SK-N-SH (cell line): Measurements from ENCODE around the gene SEMA4D. TPM values are rescaled to one million over a fixed set of nuclear protein-coding genes. Genes with fewer than 3 reads are reported as not detected.

Source experiments
- CTCF ChIA-PET: fragments of 300-600, 350-600 bp; formaldehyde crosslinking; extraction: SDS; loops from one replicate; lab custom pipeline; 2021; lab: Yijun Ruan, JAX
- POLR2A ChIA-PET: fragments of 350-600 bp; sonication (Branson Sonifier 250); formaldehyde crosslinking; extraction: SDS; loops from one replicate; lab custom pipeline; 2020; ENCODE audit warnings: antibody characterized with exemption, inconsistent platforms; lab: Yijun Ruan, JAX
- DNase-seq: peaks from one replicate; pipeline ENCODE4 v3.0.0; 2012
- H2AFZ ChIP-seq: fragments of 200-600 bp; sonication (generic); 2 replicates; pipeline ENCODE4 v1.8.1; 2016; ENCODE audit warnings: antibody characterized with exemption, mild to moderate bottlenecking, low read depth
- H3F3A ChIP-seq: fragments of 200-600 bp; sonication (generic); replicated peaks from 2 replicates; pipeline ENCODE3; 2016; ENCODE audit warnings: antibody characterized with exemption, mild to moderate bottlenecking; ENCODE audit not compliant: insufficient read depth
- H3K27ac ChIP-seq, 2 experiments: fragments of 200-500 bp in 1 of 2; fragments of 200-600 bp in 1 of 2; sonication (Bioruptor generic) in 1 of 2; sonication (generic), shearing (Covaris generic) in 1 of 2; 2 replicates each; pipeline versions ENCODE4 v1.5.1 to v1.6.1; 2014 to 2016; ENCODE audit warnings: low read depth in 2 of 2, inconsistent platforms in 1 of 2, low read length in 1 of 2, mild to moderate bottlenecking in 1 of 2, mixed read lengths in 1 of 2
- H3K27me3 ChIP-seq: fragments of 200-600 bp; sonication (generic), shearing (Covaris generic); 2 replicates; pipeline ENCODE4 v1.6.1; 2016; ENCODE audit warnings: mixed run types; ENCODE audit not compliant: insufficient read depth
- H3K36me3 ChIP-seq, 2 experiments: fragments of 200-500 bp in 1 of 2; fragments of 200-600 bp in 1 of 2; sonication (Bioruptor generic) in 1 of 2; sonication (generic) in 1 of 2; replicated peaks in 1 of 2; 2 replicates each; pipeline versions ENCODE3 to v1.5.1; 2014 to 2016; ENCODE audit warnings: low read length in 1 of 2, mild to moderate bottlenecking in 1 of 2; ENCODE audit not compliant: insufficient read depth in 2 of 2, control insufficient read depth in 1 of 2
- H3K4me1 ChIP-seq, 2 experiments: fragments of 200-500 bp in 1 of 2; fragments of 200-600 bp in 1 of 2; sonication (Bioruptor generic) in 1 of 2; sonication (generic), shearing (Covaris generic) in 1 of 2; 2 replicates each; pipeline versions ENCODE4 v1.5.1 to v1.6.1; 2014 to 2016; ENCODE audit warnings: low read depth in 1 of 2, low read length in 1 of 2, mixed run types in 1 of 2; ENCODE audit not compliant: insufficient read depth in 2 of 2, control insufficient read depth in 1 of 2
- H3K4me2 ChIP-seq: fragments of 200-600 bp; sonication (generic), shearing (Covaris generic); 2 replicates; pipeline ENCODE4 v1.6.1; 2017; ENCODE audit warnings: mixed run types
- H3K4me3 ChIP-seq, 2 experiments: fragments of 200-500 bp in 1 of 2; fragments of 200-600 bp in 1 of 2; sonication (Bioruptor generic) in 1 of 2; sonication (generic), shearing (Covaris generic) in 1 of 2; 2 replicates each; pipeline versions ENCODE4 v1.5.1 to v1.8.1; 2014 to 2016; ENCODE audit warnings: low read depth in 2 of 2, inconsistent platforms in 1 of 2, low read length in 1 of 2, mild to moderate bottlenecking in 1 of 2, mixed read lengths in 1 of 2, moderate library complexity in 1 of 2
- H3K79me2 ChIP-seq: fragments of 200-600 bp; sonication (generic); 2 replicates; pipeline ENCODE4 v1.8.1; 2017; ENCODE audit warnings: mild to moderate bottlenecking; ENCODE audit not compliant: insufficient read depth
- H3K9ac ChIP-seq: fragments of 200-600 bp; sonication (generic); 2 replicates; pipeline ENCODE4 v1.6.1; 2017; ENCODE audit warnings: mixed run types
- H3K9me2 ChIP-seq: fragments of 200-600 bp; sonication (generic); 2 replicates; pipeline ENCODE4 v1.6.1; 2017; ENCODE audit warnings: mixed run types
- H3K9me3 ChIP-seq: fragments of 200-600 bp; sonication (generic); 2 replicates; pipeline ENCODE4 v1.6.1; 2017; ENCODE audit warnings: mixed run types, mild to moderate bottlenecking, moderate library complexity
- H4K20me1 ChIP-seq: fragments of 200-600 bp; sonication (generic); 2 replicates; pipeline ENCODE4 v1.6.1; 2017; ENCODE audit warnings: mild to moderate bottlenecking, mixed run types; ENCODE audit not compliant: insufficient read depth
- GABPA ChIP-seq: IDR thresholded peaks from 2 replicates; pipeline ENCODE4 v1.4.0; 2012; ENCODE audit warnings: low read depth, mild to moderate bottlenecking
- GATA2 ChIP-seq: sonication (generic); formaldehyde crosslinking; IDR thresholded peaks from 2 replicates; pipeline ENCODE4 v1.5.0; 2020; ENCODE audit warnings: mild to moderate bottlenecking, missing genetic modification reagents
- JUND ChIP-seq: IDR thresholded peaks from 2 replicates; pipeline ENCODE4 v1.4.0; 2012
- MXI1 ChIP-seq: IDR thresholded peaks from 2 replicates; pipeline ENCODE4 v1.6.1; 2012; ENCODE audit warnings: mild to moderate bottlenecking, low read depth, low read length, improper control_type of control experiment
- WGBS: methylation state at CpG from one replicate; pipeline ENCODE4 v1.1.6; 2017; ENCODE audit warnings: low lambda C conversion rate; 5-methylcytosine and 5-hydroxymethylcytosine counted together
- polyA plus RNA-seq, 3 experiments: library from polyadenylated mRNA; depleted of rRNA; stranded (reverse); fragments of >200 nt; gene quantifications; 2 replicates each; pipeline ENCODE4 v1.2.3, GENCODE V29; 2012
- TF ChIP-seq, protein P1 (sequence below): fragments of 150-350 bp; IDR thresholded peaks from 2 replicates; pipeline ENCODE4 v1.6.1; 2017; ENCODE audit warnings: antibody characterized with exemption, low read length, low read depth, borderline replicate concordance
- TF ChIP-seq, protein P2 (sequence below): IDR thresholded peaks from 2 replicates; pipeline ENCODE4 v1.4.0; 2012; ENCODE audit warnings: low read depth, borderline replicate concordance
- TF ChIP-seq, protein P3 (sequence below): IDR thresholded peaks from 2 replicates; pipeline ENCODE4; 2012
- TF ChIP-seq, protein P4 (sequence below): fragments of 200-600 bp; sonication (generic); IDR thresholded peaks from 2 replicates; pipeline ENCODE4 v1.6.1; 2017; ENCODE audit warnings: antibody characterized with exemption, mild to moderate bottlenecking, moderate library complexity
- TF ChIP-seq, protein P5 (sequence below): fragments of 150-350 bp; IDR thresholded peaks from 2 replicates; pipeline ENCODE4 v1.6.1; 2016; ENCODE audit warnings: mild to moderate bottlenecking, low read depth, low read length

Gene SEMA4D
- polyA plus RNA-seq, 1 of the 3 experiments (the other 2 are of a cell fraction) = 4.8 TPM

DNA sequence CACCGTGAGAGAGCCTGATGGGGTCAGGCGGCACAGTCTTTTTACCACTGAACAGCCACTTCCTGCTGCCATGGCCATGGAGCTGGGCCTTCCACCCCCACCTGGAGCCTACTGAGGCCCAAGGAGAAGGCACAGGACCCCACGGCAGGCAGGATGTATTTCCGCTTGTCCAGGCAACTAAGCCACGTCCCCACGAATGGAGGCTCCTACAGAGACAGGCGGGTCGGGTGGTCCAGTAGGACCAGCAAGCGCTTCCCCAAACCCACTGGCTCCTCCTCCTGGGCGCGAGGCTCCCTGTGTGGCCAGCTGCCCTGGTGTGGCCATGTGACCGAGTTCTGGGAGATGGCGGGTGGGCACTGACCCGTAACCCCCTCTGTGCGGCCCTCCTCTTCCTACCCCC is 113.1 kb downstream of the SEMA4D start:
- H3K27me3 ChIP-seq = no peaks in the 10 kb centered on the region
- H3K27ac ChIP-seq = no peak overlapping the region; a peak in 1 of 4 replicates
- no peak for DNase-seq
- H4K20me1 ChIP-seq = no peaks in the 10 kb centered on the region
- no peaks in the 10 kb centered on the region for H3K9me2 ChIP-seq
- CTCF ChIA-PET = no interaction called here
- TF ChIP-seq GABPA = no peak
- TF ChIP-seq, protein P1, sequence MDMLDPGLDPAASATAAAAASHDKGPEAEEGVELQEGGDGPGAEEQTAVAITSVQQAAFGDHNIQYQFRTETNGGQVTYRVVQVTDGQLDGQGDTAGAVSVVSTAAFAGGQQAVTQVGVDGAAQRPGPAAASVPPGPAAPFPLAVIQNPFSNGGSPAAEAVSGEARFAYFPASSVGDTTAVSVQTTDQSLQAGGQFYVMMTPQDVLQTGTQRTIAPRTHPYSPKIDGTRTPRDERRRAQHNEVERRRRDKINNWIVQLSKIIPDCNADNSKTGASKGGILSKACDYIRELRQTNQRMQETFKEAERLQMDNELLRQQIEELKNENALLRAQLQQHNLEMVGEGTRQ = no peak
- no peak for TF ChIP-seq MXI1
- TF ChIP-seq, protein P2, sequence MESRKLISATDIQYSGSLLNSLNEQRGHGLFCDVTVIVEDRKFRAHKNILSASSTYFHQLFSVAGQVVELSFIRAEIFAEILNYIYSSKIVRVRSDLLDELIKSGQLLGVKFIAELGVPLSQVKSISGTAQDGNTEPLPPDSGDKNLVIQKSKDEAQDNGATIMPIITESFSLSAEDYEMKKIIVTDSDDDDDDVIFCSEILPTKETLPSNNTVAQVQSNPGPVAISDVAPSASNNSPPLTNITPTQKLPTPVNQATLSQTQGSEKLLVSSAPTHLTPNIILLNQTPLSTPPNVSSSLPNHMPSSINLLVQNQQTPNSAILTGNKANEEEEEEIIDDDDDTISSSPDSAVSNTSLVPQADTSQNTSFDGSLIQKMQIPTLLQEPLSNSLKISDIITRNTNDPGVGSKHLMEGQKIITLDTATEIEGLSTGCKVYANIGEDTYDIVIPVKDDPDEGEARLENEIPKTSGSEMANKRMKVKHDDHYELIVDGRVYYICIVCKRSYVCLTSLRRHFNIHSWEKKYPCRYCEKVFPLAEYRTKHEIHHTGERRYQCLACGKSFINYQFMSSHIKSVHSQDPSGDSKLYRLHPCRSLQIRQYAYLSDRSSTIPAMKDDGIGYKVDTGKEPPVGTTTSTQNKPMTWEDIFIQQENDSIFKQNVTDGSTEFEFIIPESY = no peak
- H3K36me3 ChIP-seq = peaks cover 0 to 11% of the 10 kb centered on the region in 2 experiments
- H3K4me2 ChIP-seq = no peak overlapping the region
- no peaks in the 10 kb centered on the region; a peak in 1 of 4 replicates for H3K4me1 ChIP-seq
- POLR2A ChIA-PET = no interaction called here
- no peaks in the 10 kb centered on the region for H3K79me2 ChIP-seq
- H3K9ac ChIP-seq = no peak overlapping the region
- H3F3A ChIP-seq = no peaks in the 10 kb centered on the region
- WGBS = 100% methylated on average over 11 of the region's 15 CpGs
- no peak overlapping the region for H2AFZ ChIP-seq
- H3K4me3 ChIP-seq = no peak overlapping the region
- H3K9me3 ChIP-seq = no peaks in the 10 kb centered on the region

DNA sequence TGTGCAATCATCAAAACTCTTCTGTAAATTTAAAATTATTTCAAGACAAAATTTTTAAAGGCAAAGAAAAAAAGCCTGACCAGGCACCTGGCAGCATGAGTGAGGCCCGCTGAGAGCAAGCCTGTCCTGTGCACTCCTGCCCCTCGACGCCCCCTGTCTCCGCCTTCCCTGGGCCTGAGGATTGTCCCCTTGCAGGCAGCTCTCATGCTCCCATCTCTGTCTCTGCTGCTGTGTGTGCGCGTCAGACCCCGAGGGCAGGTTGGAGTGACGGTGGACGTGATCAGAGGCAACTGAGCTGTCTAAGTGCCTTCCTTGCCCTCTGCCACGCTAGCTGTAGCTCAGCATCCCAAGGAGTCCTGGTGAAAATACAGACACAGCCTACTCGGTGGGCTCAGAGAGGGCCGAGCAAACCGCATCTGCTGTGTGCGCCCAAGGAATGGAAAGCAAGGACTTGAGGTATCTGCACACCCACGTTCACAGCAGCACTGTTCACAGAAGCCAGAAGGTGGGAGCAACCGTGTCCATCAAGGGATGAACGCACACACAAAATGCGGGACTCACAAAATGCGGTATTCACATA is 114.1 kb downstream of the SEMA4D start:
- ChIA-PET CTCF (interaction anchor here (0.9 to 1.1 kb wide), 3 partner anchors 8 to 165 kb away, joined by 4 read pairs; no protein-coding TSS in a partner anchor), POLR2A (interaction anchor here (0.5 kb wide), 1 partner anchor 1693 kb away, joined by 3 read pairs; no protein-coding TSS in a partner anchor)
- H3K27me3 ChIP-seq = no peaks in the 10 kb centered on the region
- peaks cover 0 to 9% of the 10 kb centered on the region in 2 experiments for H3K36me3 ChIP-seq
- H3K9me2 ChIP-seq = no peaks in the 10 kb centered on the region
- no peak overlapping the region; a peak in 1 of 4 replicates for H3K27ac ChIP-seq
- H3F3A ChIP-seq = no peaks in the 10 kb centered on the region
- H3K9ac ChIP-seq = no peak overlapping the region
- H3K4me2 ChIP-seq = no peak overlapping the region
- H3K4me1 ChIP-seq = no peaks in the 10 kb centered on the region; a peak in 1 of 4 replicates
- H4K20me1 ChIP-seq = no peaks in the 10 kb centered on the region
- TF ChIP-seq, protein P3, sequence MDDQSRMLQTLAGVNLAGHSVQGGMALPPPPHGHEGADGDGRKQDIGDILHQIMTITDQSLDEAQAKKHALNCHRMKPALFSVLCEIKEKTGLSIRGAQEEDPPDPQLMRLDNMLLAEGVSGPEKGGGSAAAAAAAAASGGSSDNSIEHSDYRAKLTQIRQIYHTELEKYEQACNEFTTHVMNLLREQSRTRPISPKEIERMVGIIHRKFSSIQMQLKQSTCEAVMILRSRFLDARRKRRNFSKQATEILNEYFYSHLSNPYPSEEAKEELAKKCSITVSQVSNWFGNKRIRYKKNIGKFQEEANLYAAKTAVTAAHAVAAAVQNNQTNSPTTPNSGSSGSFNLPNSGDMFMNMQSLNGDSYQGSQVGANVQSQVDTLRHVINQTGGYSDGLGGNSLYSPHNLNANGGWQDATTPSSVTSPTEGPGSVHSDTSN = no peak
- TF ChIP-seq GATA2 (no peak), JUND (no peak), MXI1 (no peak)
- TF ChIP-seq, protein P4, sequence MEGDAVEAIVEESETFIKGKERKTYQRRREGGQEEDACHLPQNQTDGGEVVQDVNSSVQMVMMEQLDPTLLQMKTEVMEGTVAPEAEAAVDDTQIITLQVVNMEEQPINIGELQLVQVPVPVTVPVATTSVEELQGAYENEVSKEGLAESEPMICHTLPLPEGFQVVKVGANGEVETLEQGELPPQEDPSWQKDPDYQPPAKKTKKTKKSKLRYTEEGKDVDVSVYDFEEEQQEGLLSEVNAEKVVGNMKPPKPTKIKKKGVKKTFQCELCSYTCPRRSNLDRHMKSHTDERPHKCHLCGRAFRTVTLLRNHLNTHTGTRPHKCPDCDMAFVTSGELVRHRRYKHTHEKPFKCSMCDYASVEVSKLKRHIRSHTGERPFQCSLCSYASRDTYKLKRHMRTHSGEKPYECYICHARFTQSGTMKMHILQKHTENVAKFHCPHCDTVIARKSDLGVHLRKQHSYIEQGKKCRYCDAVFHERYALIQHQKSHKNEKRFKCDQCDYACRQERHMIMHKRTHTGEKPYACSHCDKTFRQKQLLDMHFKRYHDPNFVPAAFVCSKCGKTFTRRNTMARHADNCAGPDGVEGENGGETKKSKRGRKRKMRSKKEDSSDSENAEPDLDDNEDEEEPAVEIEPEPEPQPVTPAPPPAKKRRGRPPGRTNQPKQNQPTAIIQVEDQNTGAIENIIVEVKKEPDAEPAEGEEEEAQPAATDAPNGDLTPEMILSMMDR = no peak
- TF ChIP-seq, protein P5, sequence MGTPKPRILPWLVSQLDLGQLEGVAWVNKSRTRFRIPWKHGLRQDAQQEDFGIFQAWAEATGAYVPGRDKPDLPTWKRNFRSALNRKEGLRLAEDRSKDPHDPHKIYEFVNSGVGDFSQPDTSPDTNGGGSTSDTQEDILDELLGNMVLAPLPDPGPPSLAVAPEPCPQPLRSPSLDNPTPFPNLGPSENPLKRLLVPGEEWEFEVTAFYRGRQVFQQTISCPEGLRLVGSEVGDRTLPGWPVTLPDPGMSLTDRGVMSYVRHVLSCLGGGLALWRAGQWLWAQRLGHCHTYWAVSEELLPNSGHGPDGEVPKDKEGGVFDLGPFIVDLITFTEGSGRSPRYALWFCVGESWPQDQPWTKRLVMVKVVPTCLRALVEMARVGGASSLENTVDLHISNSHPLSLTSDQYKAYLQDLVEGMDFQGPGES = no peak
- TF ChIP-seq, protein P1 = no peak
- TF ChIP-seq, protein P2 = no peak
- H3K4me3 ChIP-seq = no peak overlapping the region
- no peak for DNase-seq
- no peak overlapping the region for H2AFZ ChIP-seq
- no peaks in the 10 kb centered on the region for H3K79me2 ChIP-seq
- no peaks in the 10 kb centered on the region for H3K9me3 ChIP-seq
- 91% methylated on average over 14 of the region's 19 CpGs for WGBS
